Measurements from ENCODE around the gene IQCE. TPM values are rescaled to one million over a fixed set of nuclear protein-coding genes. Genes with fewer than 3 reads are reported as not detected.
"Not testable (repeated sequence)": the region's sequence is repeated elsewhere in the genome, so short reads cannot be mapped to it uniquely, and the experiment has no call there.

IQCE gene
- total RNA-seq, 6 experiments from 2014 or later: 3.7 to 7.0 (median 4.0) TPM

GRCh38 chr7:2528481-2529095 lies 30.2 kb upstream of the IQCE start:
- Histone ChIP-seq H3K4me3 (no peak overlapping the region), H3K36me3 (no peaks in the 10 kb centered on the region), H3K27me3 (no peaks in the 10 kb centered on the region), H3K4me1 (no peaks in the 10 kb centered on the region), H3K27ac (no peak overlapping the region), H3K9me3 (no peaks in the 10 kb centered on the region)
- ATAC-seq (no peak), DNase-seq (peak in 2 of 3 donors; percentile 24 to 48)
- no peak for TF ChIP-seq POLR2A (IDR thresholded peaks at IDR 0.05)
- TF ChIP-seq, protein P1, sequence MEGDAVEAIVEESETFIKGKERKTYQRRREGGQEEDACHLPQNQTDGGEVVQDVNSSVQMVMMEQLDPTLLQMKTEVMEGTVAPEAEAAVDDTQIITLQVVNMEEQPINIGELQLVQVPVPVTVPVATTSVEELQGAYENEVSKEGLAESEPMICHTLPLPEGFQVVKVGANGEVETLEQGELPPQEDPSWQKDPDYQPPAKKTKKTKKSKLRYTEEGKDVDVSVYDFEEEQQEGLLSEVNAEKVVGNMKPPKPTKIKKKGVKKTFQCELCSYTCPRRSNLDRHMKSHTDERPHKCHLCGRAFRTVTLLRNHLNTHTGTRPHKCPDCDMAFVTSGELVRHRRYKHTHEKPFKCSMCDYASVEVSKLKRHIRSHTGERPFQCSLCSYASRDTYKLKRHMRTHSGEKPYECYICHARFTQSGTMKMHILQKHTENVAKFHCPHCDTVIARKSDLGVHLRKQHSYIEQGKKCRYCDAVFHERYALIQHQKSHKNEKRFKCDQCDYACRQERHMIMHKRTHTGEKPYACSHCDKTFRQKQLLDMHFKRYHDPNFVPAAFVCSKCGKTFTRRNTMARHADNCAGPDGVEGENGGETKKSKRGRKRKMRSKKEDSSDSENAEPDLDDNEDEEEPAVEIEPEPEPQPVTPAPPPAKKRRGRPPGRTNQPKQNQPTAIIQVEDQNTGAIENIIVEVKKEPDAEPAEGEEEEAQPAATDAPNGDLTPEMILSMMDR (IDR thresholded peaks at IDR 0.05): no peak
- WGBS (ENCODE audit: insufficient coverage, low coverage, low lambda C conversion rate, missing lambda C conversion rate): 80% methylated on average over 1 of the region's 18 CpGs
- intact Hi-C loops (cut with DNase I): no loop called here

- intact Hi-C loops (cut with DNase I): no loop called here
- no peak for TF ChIP-seq POLR2A (IDR thresholded peaks at IDR 0.05)
- TF ChIP-seq, protein P1 (IDR thresholded peaks at IDR 0.05): no peak
- Histone ChIP-seq H3K4me3 (no peak overlapping the region), H3K27ac (peak overlapping the region in 2 of 3 donors; percentile 51 to 53), H3K4me1 (no peaks in the 10 kb centered on the region), H3K9me3 (no peaks in the 10 kb centered on the region), H3K27me3 (no peaks in the 10 kb centered on the region), H3K36me3 (no peaks in the 10 kb centered on the region)
- ATAC-seq (peak; percentile 57 to 68 (median 60)), DNase-seq (peak in 2 of 3 donors; percentile 73 to 87)
- WGBS (ENCODE audit: insufficient coverage, low coverage, low lambda C conversion rate, missing lambda C conversion rate): 32% methylated on average over 8 of the region's 30 CpGs
Measured at GRCh38 chr7:2529161-2530070, 29.4 kb upstream of the IQCE start.

DNA sequence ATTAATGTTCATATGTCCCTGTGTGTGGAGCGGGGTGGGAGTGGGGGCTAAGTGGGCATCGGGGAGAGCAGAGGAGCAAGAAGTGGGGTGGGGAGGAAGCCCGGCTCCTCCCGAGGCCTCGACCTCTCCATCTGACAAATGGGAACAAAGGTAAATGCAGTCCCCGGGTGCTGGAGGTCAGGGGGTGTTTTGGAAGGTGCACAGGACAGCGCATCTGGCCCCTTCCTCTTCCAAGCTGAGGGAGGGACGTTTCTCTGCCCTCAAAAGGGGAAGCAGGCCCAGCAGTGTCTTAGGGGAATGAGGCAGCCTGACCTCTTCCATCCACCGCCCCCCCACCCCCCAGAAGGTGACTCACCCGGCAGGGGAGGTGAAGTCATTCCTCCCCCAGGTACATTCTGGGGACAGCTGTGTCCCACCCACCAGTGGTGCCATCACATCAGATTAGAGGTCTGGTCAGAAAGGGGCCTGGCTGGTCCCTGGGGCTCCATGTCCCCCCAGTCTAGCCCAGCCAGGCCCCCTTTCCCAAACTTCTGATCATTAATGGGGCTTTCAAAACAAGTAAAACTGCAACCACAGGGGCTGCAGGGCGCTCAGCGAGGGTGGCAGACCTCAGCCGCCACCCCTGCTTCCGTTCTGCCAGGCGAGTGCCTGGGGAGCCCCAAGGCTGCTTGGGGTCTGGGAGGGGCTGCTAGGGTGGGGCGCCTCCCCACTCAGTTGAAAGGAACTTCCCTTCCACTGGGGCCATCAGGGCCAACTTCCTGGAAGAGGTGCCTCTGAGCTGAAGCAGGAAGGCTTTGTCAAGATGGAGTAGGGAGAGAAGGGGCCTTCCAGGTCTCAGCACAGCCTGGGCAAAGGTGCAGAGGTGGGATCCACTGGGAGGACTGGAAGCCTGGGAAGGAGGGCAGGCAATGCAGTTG lies 28.4 kb upstream of the IQCE start:
- TF ChIP-seq, protein P1 (IDR thresholded peaks at IDR 0.05): no peak
- no peak for TF ChIP-seq POLR2A (IDR thresholded peaks at IDR 0.05)
- no peaks in the 10 kb centered on the region for H3K36me3 ChIP-seq
- no peaks in the 10 kb centered on the region for H3K9me3 ChIP-seq
- H3K4me1 ChIP-seq: no peaks in the 10 kb centered on the region
- no peak overlapping the region for H3K4me3 ChIP-seq
- intact Hi-C loops (cut with DNase I): no loop called here
- DNase-seq: peak in 2 of 3 donors; percentile 46 to 63
- H3K27ac ChIP-seq: peak overlapping the region in 1 of 3 donors; percentile 53
- 40% methylated on average over 2 of the region's 16 CpGs for WGBS (ENCODE audit: insufficient coverage, low coverage, low lambda C conversion rate, missing lambda C conversion rate)
- ATAC-seq: peak; percentile 42 to 53 (median 45)
- H3K27me3 ChIP-seq: no peaks in the 10 kb centered on the region

DNA sequence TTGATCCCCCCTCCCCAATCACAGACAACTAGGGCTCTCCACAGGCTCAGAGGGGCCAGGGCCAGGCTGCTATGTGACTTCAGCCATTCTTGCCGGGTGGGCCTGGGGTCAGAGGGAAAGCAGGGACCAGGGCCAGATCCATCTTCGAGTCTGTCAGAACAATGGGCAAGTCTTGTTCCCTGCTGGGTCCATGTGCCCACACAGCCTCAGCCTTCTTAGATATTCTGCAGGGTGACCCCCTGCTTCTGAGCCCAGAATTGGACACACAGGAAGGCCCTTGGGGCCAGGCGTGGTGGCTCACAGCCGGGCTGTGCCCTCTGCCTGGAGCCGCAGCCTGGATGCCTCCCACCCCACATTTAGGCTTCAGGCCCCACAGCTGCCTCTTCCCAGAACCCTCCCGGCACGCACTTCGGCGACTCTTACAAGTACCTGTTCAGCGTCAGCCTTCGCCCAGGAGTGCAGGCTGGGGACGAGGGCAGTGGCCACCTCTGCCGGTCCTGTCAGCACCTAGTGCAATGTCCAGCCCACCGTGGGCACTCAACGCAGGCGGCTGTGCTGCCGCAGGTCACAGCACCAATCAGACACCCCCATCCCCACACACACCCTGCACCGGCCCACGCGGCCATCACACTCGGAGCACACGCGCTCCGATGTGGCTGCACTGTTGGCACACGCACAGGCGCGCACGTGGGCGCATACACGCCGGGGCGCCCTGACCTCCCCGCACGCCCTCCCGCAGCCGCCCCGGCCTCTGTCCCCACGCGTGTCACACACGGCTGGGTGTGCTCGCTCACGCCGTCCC lies 27.6 kb upstream of the IQCE start:
- H3K9me3 ChIP-seq; H3K27me3 ChIP-seq; H3K4me3 ChIP-seq; H3K27ac ChIP-seq; intact Hi-C loops (cut with DNase I); H3K4me1 ChIP-seq; H3K36me3 ChIP-seq: not testable (repeated sequence)
- DNase-seq: peak in 1 of 3 donors; percentile 48
- WGBS (ENCODE audit: insufficient coverage, low coverage, low lambda C conversion rate, missing lambda C conversion rate): 40% methylated on average over 4 of the region's 43 CpGs
- peak in 1 of 4 donors; percentile 28 for ATAC-seq

- not testable (repeated sequence) for ATAC-seq
Measured at GRCh38 chr7:2531796-2532110, 27.0 kb upstream of the IQCE start.

DNA sequence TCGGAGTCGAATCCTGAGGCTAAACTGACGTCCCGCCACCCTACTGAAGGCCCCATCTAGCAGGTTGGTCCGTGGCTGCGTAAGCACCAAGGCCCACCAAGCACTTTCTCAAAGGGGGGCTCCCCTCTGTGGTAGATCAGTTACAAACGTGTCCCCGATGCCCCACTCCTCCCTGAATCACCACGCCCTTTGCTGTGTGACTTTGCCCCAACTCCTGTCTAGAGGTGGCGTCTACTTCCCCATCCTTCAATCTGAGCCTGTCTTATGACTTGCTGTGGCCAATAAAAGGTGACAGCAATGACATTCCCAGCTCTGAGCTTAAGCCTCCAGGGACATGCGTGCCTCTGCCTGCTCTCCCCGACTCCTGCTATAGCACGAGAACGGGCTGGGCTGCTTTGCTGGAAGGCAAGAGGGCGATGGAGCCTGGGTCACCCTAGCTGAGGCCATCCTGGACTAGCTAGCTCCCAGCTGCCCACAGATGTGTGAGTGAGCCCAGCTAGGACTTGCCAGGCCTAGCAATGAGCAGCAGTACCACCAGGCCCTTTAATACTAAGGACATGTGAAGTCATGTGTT lies 26.5 kb upstream of the IQCE start:
- H3K4me1 ChIP-seq; H3K36me3 ChIP-seq; DNase-seq; intact Hi-C loops (cut with DNase I); H3K27ac ChIP-seq; H3K4me3 ChIP-seq; H3K9me3 ChIP-seq; ATAC-seq; H3K27me3 ChIP-seq: not testable (repeated sequence)
- WGBS (ENCODE audit: insufficient coverage, low coverage, low lambda C conversion rate, missing lambda C conversion rate): 82% methylated on average over 2 of the region's 15 CpGs

More at GRCh38 chr7:2531796-2532110, 27.0 kb upstream of the IQCE start:
- H3K4me3 ChIP-seq; H3K27ac ChIP-seq; intact Hi-C loops (cut with DNase I); H3K27me3 ChIP-seq; H3K36me3 ChIP-seq; H3K4me1 ChIP-seq; H3K9me3 ChIP-seq: not testable (repeated sequence)
- WGBS (ENCODE audit: insufficient coverage, low coverage, low lambda C conversion rate, missing lambda C conversion rate): no CpG with 5 or more reads among the region's 17 CpGs
- DNase-seq: peak in 1 of 3 donors; percentile 51

- H3K36me3 ChIP-seq; H3K9me3 ChIP-seq; ATAC-seq; H3K27me3 ChIP-seq; H3K27ac ChIP-seq; H3K4me1 ChIP-seq; intact Hi-C loops (cut with DNase I); H3K4me3 ChIP-seq: not testable (repeated sequence)
- DNase-seq: peak in 1 of 3 donors; percentile 46
- no CpG with 5 or more reads among the region's 8 CpGs for WGBS (ENCODE audit: insufficient coverage, low coverage, low lambda C conversion rate, missing lambda C conversion rate)
Measured at GRCh38 chr7:2532816-2533215, 26.0 kb upstream of the IQCE start.
